GM12891 (cell line): ENCODE data around the gene RAB12.

ENCODE experiments used
- POLR2A ChIP-seq: IDR thresholded peaks from 2 replicates; pipeline ENCODE4 v1.6.1; 2011; ENCODE audit warnings: low read depth, low read length, control low read depth
- POLR2AphosphoS5 ChIP-seq: IDR thresholded peaks from 2 replicates; pipeline ENCODE4 v1.6.1; 2011; ENCODE audit warnings: low read depth, low read length, control low read depth
- SPI1 ChIP-seq: IDR thresholded peaks from 2 replicates; pipeline ENCODE4 v1.6.1; 2011; ENCODE audit warnings: low read depth, low read length, control low read depth
- TAF1 ChIP-seq: IDR thresholded peaks from 2 replicates; pipeline ENCODE4 v1.6.1; 2011; ENCODE audit warnings: low read depth, low read length, control low read depth

- no peak for TF ChIP-seq SPI1
- TF ChIP-seq POLR2AphosphoS5 = no peak
- TF ChIP-seq POLR2A = no peak
- no peak for TF ChIP-seq TAF1
Observed at GRCh38 chr18:8615397-8616027, 6.3 kb downstream of the RAB12 start.
